Large intestine (tissue), 12 donors: ENCODE data around the gene BEST1. TPM values are rescaled to one million over a fixed set of nuclear protein-coding genes. Genes with fewer than 3 reads are reported as not detected.

Source experiments
- DNase-seq, 2 donors: peaks; one replicate each; pipeline versions ENCODE4 v3.0.0 to v3.0.0-alpha.2; 2013
- H3K27ac ChIP-seq: one replicate; pipeline ENCODE4 v1.5.1; 2013; ENCODE audit warnings: low read length
- H3K27me3 ChIP-seq: 2 replicates; pipeline ENCODE4 v1.6.1; 2013; ENCODE audit warnings: low read length; ENCODE audit not compliant: control insufficient read depth, insufficient read depth
- H3K36me3 ChIP-seq: 2 replicates; pipeline ENCODE4 v1.6.1; 2013; ENCODE audit warnings: low read length; ENCODE audit not compliant: control insufficient read depth, insufficient read depth
- H3K4me1 ChIP-seq: one replicate; pipeline ENCODE4 v1.6.1; 2013; ENCODE audit warnings: low read length; ENCODE audit not compliant: control insufficient read depth, insufficient read depth
- H3K4me3 ChIP-seq: one replicate; pipeline ENCODE4 v1.5.1; 2013; ENCODE audit warnings: low read length
- H3K9me3 ChIP-seq: one replicate; pipeline ENCODE4 v1.6.1; 2013; ENCODE audit warnings: mild to moderate bottlenecking, low read depth, low read length, moderate library complexity; ENCODE audit not compliant: control insufficient read depth
- WGBS: methylation state at CpG from one replicate; pipeline ENCODE4 v1.1.5; 2013; ENCODE audit warnings: low lambda C conversion rate; ENCODE audit not compliant: insufficient coverage; 5-methylcytosine and 5-hydroxymethylcytosine counted together
- long read RNA-seq, 11 donors: transcript quantifications; one replicate each; lab custom pipeline, GENCODE V29; 2026
- polyA plus RNA-seq: library from polyadenylated mRNA; unstranded; fragments of 120-200 nt; gene quantifications from one replicate; pipeline ENCODE4 v1.2.1, GENCODE V29; 2013

Gene BEST1
- 3.9 TPM for polyA plus RNA-seq
- long read RNA-seq, donor 1, partial matches to known transcripts = 5,634 of 5,712 reads
- long read RNA-seq, donor 1, other reads (novel, unspliced or antisense) = 78 of 5,712 reads
- long read RNA-seq, donor 2, partial matches to known transcripts = 13,498 of 13,709 reads
- long read RNA-seq, donor 2, other reads (novel, unspliced or antisense) = 211 of 13,709 reads
- long read RNA-seq, donor 3 = 0 reads
- long read RNA-seq, donor 4, partial matches to known transcripts = 324 of 1,471 reads
- long read RNA-seq, donor 4, other reads (novel, unspliced or antisense) = 1,147 of 1,471 reads
- long read RNA-seq, donor 5, partial matches to known transcripts = 586 of 3,770 reads
- long read RNA-seq, donor 5, other reads (novel, unspliced or antisense) = 3,184 of 3,770 reads
- long read RNA-seq, donor 6, partial matches to known transcripts = 1,405 of 9,088 reads
- long read RNA-seq, donor 6, other reads (novel, unspliced or antisense) = 7,683 of 9,088 reads
- long read RNA-seq, donor 7, partial matches to known transcripts = 2,673 of 2,744 reads
- long read RNA-seq, donor 7, other reads (novel, unspliced or antisense) = 71 of 2,744 reads
- long read RNA-seq, donor 8, partial matches to known transcripts = 10,503 of 10,849 reads
- long read RNA-seq, donor 8, other reads (novel, unspliced or antisense) = 346 of 10,849 reads
- long read RNA-seq, donor 9, partial matches to known transcripts = 841 of 6,514 reads
- long read RNA-seq, donor 9, other reads (novel, unspliced or antisense) = 5,673 of 6,514 reads
- long read RNA-seq, donor 10, partial matches to known transcripts = 1,120 of 9,339 reads
- long read RNA-seq, donor 10, other reads (novel, unspliced or antisense) = 8,219 of 9,339 reads
- long read RNA-seq, donor 11, partial matches to known transcripts = 912 of 7,112 reads
- long read RNA-seq, donor 11, other reads (novel, unspliced or antisense) = 6,200 of 7,112 reads

GRCh38 chr11:61950035-61950547 lies at the start of gene BEST1:
Gene BEST1 (plus strand): TSS chr11:61950351. CDS start chr11:61951807, 1,456 bp downstream.
- peak within 1 kb of the TSS; percentile 40 for H3K27ac ChIP-seq
- H3K9me3 ChIP-seq = no peaks in the 10 kb centered on the region
- no peak within 1 kb of the TSS for H3K4me3 ChIP-seq
- peaks cover 3% of the 10 kb centered on the region for H3K27me3 ChIP-seq
- no CpG with 5 or more reads among the region's 8 CpGs for WGBS
- H3K36me3 ChIP-seq = no peaks in the 10 kb centered on the region
- H3K4me1 ChIP-seq = peaks cover 11% of the 10 kb centered on the region
- no peak for DNase-seq

GRCh38 chr11:61901397-61901796 lies 48.8 kb upstream of the BEST1 start:
- H3K4me1 ChIP-seq = peaks cover 26% of the 10 kb centered on the region
- no peaks in the 10 kb centered on the region for H3K9me3 ChIP-seq
- H3K4me3 ChIP-seq = no peak overlapping the region
- no peaks in the 10 kb centered on the region for H3K27me3 ChIP-seq
- peaks cover 69% of the 10 kb centered on the region for H3K36me3 ChIP-seq
- H3K27ac ChIP-seq = no peak overlapping the region
- no peak for DNase-seq
- whole genome bisulfite sequencing = no CpG with 5 or more reads among the region's 10 CpGs

GRCh38 chr11:61902313-61902712 lies 47.8 kb upstream of the BEST1 start:
- H3K36me3 ChIP-seq = peaks cover 71% of the 10 kb centered on the region
- no peaks in the 10 kb centered on the region for H3K9me3 ChIP-seq
- DNase-seq = no peak
- H3K4me1 ChIP-seq = peaks cover 26% of the 10 kb centered on the region
- H3K27me3 ChIP-seq = no peaks in the 10 kb centered on the region
- H3K4me3 ChIP-seq = no peak overlapping the region
- no CpG with 5 or more reads among the region's 11 CpGs for WGBS
- no peak overlapping the region for H3K27ac ChIP-seq

GRCh38 chr11:61903845-61904244 lies 46.3 kb upstream of the BEST1 start:
- Histone ChIP-seq H3K9me3 (no peaks in the 10 kb centered on the region), H3K36me3 (peaks cover 68% of the 10 kb centered on the region), H3K27me3 (no peaks in the 10 kb centered on the region), H3K4me3 (no peak overlapping the region), H3K27ac (no peak overlapping the region), H3K4me1 (peaks cover 34% of the 10 kb centered on the region)
- DNase-seq = no peak
- no CpG with 5 or more reads among the region's 3 CpGs for WGBS

GRCh38 chr11:61904539-61905048 lies 45.6 kb upstream of the BEST1 start:
- Histone ChIP-seq H3K27me3 (no peaks in the 10 kb centered on the region), H3K9me3 (no peaks in the 10 kb centered on the region), H3K27ac (no peak overlapping the region), H3K4me3 (peak overlapping the region; percentile 15), H3K36me3 (peaks cover 61% of the 10 kb centered on the region), H3K4me1 (peaks cover 39% of the 10 kb centered on the region)
- WGBS = no CpG with 5 or more reads among the region's 19 CpGs
- DNase-seq = peak in 1 of 2 donors; percentile 76

GRCh38 chr11:61905067-61905696 lies 45.0 kb upstream of the BEST1 start:
- Histone ChIP-seq H3K4me1 (peaks cover 39% of the 10 kb centered on the region), H3K36me3 (peaks cover 55% of the 10 kb centered on the region), H3K27ac (no peak overlapping the region), H3K4me3 (no peak overlapping the region), H3K9me3 (no peaks in the 10 kb centered on the region), H3K27me3 (no peaks in the 10 kb centered on the region)
- no CpG with 5 or more reads among the region's 13 CpGs for WGBS
- DNase-seq = no peak

GRCh38 chr11:61905801-61906521 lies 44.2 kb upstream of the BEST1 start:
- no peaks in the 10 kb centered on the region for H3K9me3 ChIP-seq
- H3K27me3 ChIP-seq = no peaks in the 10 kb centered on the region
- no peak overlapping the region for H3K27ac ChIP-seq
- peaks cover 42% of the 10 kb centered on the region for H3K4me1 ChIP-seq
- H3K36me3 ChIP-seq = peaks cover 50% of the 10 kb centered on the region
- DNase-seq = no peak
- WGBS = no CpG with 5 or more reads among the region's 14 CpGs
- no peak overlapping the region for H3K4me3 ChIP-seq

- no peak for DNase-seq
- Histone ChIP-seq H3K4me1 (peaks cover 42% of the 10 kb centered on the region), H3K27me3 (no peaks in the 10 kb centered on the region), H3K36me3 (peaks cover 44% of the 10 kb centered on the region), H3K9me3 (no peaks in the 10 kb centered on the region), H3K4me3 (no peak overlapping the region), H3K27ac (no peak overlapping the region)
- WGBS = no CpG with 5 or more reads among the region's 14 CpGs
Measured at GRCh38 chr11:61906522-61906909, 43.6 kb upstream of the BEST1 start.

- Histone ChIP-seq H3K4me3 (no peak overlapping the region), H3K9me3 (no peaks in the 10 kb centered on the region), H3K36me3 (peaks cover 39% of the 10 kb centered on the region), H3K27ac (no peak overlapping the region), H3K4me1 (peaks cover 45% of the 10 kb centered on the region), H3K27me3 (no peaks in the 10 kb centered on the region)
- no peak for DNase-seq
- no CpG with 5 or more reads among the region's 19 CpGs for WGBS
Measured at GRCh38 chr11:61907282-61907681, 42.9 kb upstream of the BEST1 start.
